Activated T-helper 1 cell treated with anti-CD3 and anti-CD28 coated beads, Interleukin-2, amount 50 U/mL, for 16 hours (primary cell): ENCODE data around the gene GOLT1A.

Experiments used
- DNase-seq, 2 donors: peaks; one replicate each; pipeline ENCODE4 v3.0.0-alpha.2; 2020; ENCODE audit warnings: low read depth in 1 of 2, low spot score in 1 of 2

Gene GOLT1A

GRCh38 chr1:204192589-204193352 is 21.0 kb downstream of the GOLT1A start:
- DNase-seq = no peak

- DNase-seq = no peak
Measured at GRCh38 chr1:204192046-204192445, 21.7 kb downstream of the GOLT1A start.

GRCh38 chr1:204191456-204191855 is 22.3 kb downstream of the GOLT1A start:
- no peak for DNase-seq

GRCh38 chr1:204190212-204191211 is 23.3 kb downstream of the GOLT1A start:
- DNase-seq = no peak

- no peak for DNase-seq
Measured at GRCh38 chr1:204188959-204189639, 24.7 kb downstream of the GOLT1A start.

GRCh38 chr1:204186597-204186996 is 27.2 kb downstream of the GOLT1A start:
- DNase-seq = no peak

GRCh38 chr1:204181116-204181515 is 32.7 kb downstream of the GOLT1A start:
- no peak for DNase-seq

GRCh38 chr1:204180133-204180532 is 33.7 kb downstream of the GOLT1A start:
- no peak for DNase-seq

- DNase-seq = no peak
Measured at GRCh38 chr1:204178487-204179281, 35.1 kb downstream of the GOLT1A start.

GRCh38 chr1:204177133-204177532 is 36.7 kb downstream of the GOLT1A start:
- DNase-seq = no peak

- DNase-seq = no peak
Measured at GRCh38 chr1:204176049-204176448, 37.7 kb downstream of the GOLT1A start.

GRCh38 chr1:204174958-204175357 is 38.8 kb downstream of the GOLT1A start:
- no peak for DNase-seq

GRCh38 chr1:204172404-204173029 is 41.3 kb downstream of the GOLT1A start:
- DNase-seq = no peak

GRCh38 chr1:204171751-204172178 is 42.0 kb downstream of the GOLT1A start:
- no peak for DNase-seq

GRCh38 chr1:204170494-204171155 is 43.2 kb downstream of the GOLT1A start:
- no peak for DNase-seq

GRCh38 chr1:204169858-204170257 is 43.9 kb downstream of the GOLT1A start:
- DNase-seq = no peak

- no peak for DNase-seq
Measured at GRCh38 chr1:204167730-204168129, 46.1 kb downstream of the GOLT1A start.

- no peak for DNase-seq
Measured at GRCh38 chr1:204166219-204166618, 47.6 kb downstream of the GOLT1A start, which contains the start of gene REN. TSS of gene REN (minus strand) at chr1:204166337. CDS start at chr1:204166293, 44 bp downstream.

GRCh38 chr1:204162494-204163074 is 51.2 kb downstream of the GOLT1A start:
- peak; percentile 62 to 68 for DNase-seq
